MM.1S (cell line): ENCODE results near the gene FBXL7.

Experiments used
- EZH2 ChIP-seq: fragments of 300-600 bp; sonication (generic); optimal IDR thresholded peaks from 2 replicates; pipeline ENCODE3; 2017; ENCODE audit warnings: low read depth, mild to moderate bottlenecking, antibody characterized with exemption, low read length, mixed read lengths
- EZH2phosphoT487 ChIP-seq: fragments of 300-600 bp; sonication (generic); IDR thresholded peaks from 2 replicates; pipeline ENCODE4 v1.6.1; 2018; ENCODE audit warnings: antibody characterized with exemption, low read length
- TF ChIP-seq, protein P1 (sequence below): fragments of 300-600 bp; sonication (generic); IDR thresholded peaks from 2 replicates; pipeline ENCODE4 v1.5.1; 2016; ENCODE audit warnings: antibody characterized with exemption, low read length, mixed read lengths

- TF ChIP-seq, protein P1, sequence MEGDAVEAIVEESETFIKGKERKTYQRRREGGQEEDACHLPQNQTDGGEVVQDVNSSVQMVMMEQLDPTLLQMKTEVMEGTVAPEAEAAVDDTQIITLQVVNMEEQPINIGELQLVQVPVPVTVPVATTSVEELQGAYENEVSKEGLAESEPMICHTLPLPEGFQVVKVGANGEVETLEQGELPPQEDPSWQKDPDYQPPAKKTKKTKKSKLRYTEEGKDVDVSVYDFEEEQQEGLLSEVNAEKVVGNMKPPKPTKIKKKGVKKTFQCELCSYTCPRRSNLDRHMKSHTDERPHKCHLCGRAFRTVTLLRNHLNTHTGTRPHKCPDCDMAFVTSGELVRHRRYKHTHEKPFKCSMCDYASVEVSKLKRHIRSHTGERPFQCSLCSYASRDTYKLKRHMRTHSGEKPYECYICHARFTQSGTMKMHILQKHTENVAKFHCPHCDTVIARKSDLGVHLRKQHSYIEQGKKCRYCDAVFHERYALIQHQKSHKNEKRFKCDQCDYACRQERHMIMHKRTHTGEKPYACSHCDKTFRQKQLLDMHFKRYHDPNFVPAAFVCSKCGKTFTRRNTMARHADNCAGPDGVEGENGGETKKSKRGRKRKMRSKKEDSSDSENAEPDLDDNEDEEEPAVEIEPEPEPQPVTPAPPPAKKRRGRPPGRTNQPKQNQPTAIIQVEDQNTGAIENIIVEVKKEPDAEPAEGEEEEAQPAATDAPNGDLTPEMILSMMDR = no peak
- no peak for TF ChIP-seq EZH2
- TF ChIP-seq EZH2phosphoT487 = no peak
Measured at GRCh38 chr5:15880201-15880600, 380.2 kb downstream of the FBXL7 start.
